HL-60 (cell line): ENCODE measurements around the gene TENT4A.

Source experiments
- DNase-seq, 2 experiments: peaks; one replicate each; pipeline ENCODE4 v3.0.0-alpha.2; 2010 to 2020; ENCODE audit warnings: low read depth in 1 of 2, low spot score in 1 of 2
- H3K27ac ChIP-seq: fragments of 250-450 bp; sonication (Bioruptor Pico); replicated peaks from 2 replicates; pipeline ENCODE4 v1.5.1; 2020; ENCODE audit warnings: mild to moderate bottlenecking, moderate library complexity
- H3K27me3 ChIP-seq: fragments of 250-450 bp; sonication (Bioruptor Pico); 2 replicates; pipeline ENCODE4 v1.5.1; 2021; ENCODE audit warnings: mild to moderate bottlenecking, moderate library complexity; ENCODE audit not compliant: insufficient read depth, poor library complexity, severe bottlenecking
- H3K4me3 ChIP-seq: replicated peaks from 2 replicates; pipeline ENCODE4 v1.5.1; 2011; ENCODE audit warnings: mild to moderate bottlenecking, control low read depth, low read length; ENCODE audit not compliant: insufficient read depth
- GABPA ChIP-seq: IDR thresholded peaks from 2 replicates; pipeline ENCODE4 v1.6.1; 2012; ENCODE audit warnings: low read depth
- POLR2AphosphoS5 ChIP-seq: IDR thresholded peaks from 2 replicates; pipeline ENCODE4 v1.6.1; 2012; ENCODE audit warnings: low read depth
- SPI1 ChIP-seq: IDR thresholded peaks from 2 replicates; pipeline ENCODE4 v1.6.1; 2012; ENCODE audit warnings: low read depth, mild to moderate bottlenecking, borderline replicate concordance
- TF ChIP-seq, protein P1 (sequence below): IDR thresholded peaks from one replicate; pipeline ENCODE4 v1.5.1; 2011; ENCODE audit warnings: low read length, control low read depth, inconsistent platforms; ENCODE audit not compliant: insufficient read depth
- TF ChIP-seq, protein P2 (sequence below): IDR thresholded peaks from 2 replicates; pipeline ENCODE4 v1.6.1; 2012; ENCODE audit warnings: low read depth; ENCODE audit not compliant: insufficient replicate concordance

Gene TENT4A

DNA sequence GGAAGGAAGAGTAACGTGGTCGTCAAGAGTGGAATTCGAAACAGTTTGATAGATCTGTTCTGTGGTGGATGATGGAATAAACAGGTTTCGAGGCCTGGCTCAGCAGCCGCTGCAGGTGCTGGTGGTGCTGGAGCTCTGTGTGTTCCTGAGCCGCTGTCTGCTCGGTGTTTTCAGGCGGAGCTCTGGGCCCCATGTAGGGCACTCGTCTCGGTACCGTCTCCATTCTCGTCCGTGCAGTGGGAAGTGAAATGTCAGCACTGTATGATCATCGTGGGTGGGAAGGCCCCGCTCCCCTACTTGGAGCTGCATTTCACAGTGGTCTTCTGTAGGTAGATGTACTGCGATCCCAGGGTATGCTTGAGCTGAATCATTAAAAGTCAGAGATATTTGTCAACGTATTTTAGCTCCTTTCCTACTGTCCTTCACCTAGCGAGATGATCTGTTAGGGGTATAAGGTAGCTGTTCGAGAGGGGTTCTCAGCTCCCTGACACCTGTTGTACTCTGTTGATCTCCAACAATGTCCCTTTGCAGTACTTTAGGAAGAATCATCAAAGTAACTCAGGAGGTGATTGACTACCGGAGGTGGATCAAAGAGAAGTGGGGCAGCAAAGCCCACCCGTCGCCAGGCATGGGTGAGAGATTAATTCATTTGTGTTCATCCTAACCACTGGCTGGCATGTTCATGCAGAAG lies 35.9 kb downstream of the TENT4A start:
- DNase-seq: no peak
- H3K27ac ChIP-seq: no peak overlapping the region
- TF ChIP-seq SPI1: no peak
- TF ChIP-seq, protein P1, sequence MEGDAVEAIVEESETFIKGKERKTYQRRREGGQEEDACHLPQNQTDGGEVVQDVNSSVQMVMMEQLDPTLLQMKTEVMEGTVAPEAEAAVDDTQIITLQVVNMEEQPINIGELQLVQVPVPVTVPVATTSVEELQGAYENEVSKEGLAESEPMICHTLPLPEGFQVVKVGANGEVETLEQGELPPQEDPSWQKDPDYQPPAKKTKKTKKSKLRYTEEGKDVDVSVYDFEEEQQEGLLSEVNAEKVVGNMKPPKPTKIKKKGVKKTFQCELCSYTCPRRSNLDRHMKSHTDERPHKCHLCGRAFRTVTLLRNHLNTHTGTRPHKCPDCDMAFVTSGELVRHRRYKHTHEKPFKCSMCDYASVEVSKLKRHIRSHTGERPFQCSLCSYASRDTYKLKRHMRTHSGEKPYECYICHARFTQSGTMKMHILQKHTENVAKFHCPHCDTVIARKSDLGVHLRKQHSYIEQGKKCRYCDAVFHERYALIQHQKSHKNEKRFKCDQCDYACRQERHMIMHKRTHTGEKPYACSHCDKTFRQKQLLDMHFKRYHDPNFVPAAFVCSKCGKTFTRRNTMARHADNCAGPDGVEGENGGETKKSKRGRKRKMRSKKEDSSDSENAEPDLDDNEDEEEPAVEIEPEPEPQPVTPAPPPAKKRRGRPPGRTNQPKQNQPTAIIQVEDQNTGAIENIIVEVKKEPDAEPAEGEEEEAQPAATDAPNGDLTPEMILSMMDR: no peak
- TF ChIP-seq, protein P2, sequence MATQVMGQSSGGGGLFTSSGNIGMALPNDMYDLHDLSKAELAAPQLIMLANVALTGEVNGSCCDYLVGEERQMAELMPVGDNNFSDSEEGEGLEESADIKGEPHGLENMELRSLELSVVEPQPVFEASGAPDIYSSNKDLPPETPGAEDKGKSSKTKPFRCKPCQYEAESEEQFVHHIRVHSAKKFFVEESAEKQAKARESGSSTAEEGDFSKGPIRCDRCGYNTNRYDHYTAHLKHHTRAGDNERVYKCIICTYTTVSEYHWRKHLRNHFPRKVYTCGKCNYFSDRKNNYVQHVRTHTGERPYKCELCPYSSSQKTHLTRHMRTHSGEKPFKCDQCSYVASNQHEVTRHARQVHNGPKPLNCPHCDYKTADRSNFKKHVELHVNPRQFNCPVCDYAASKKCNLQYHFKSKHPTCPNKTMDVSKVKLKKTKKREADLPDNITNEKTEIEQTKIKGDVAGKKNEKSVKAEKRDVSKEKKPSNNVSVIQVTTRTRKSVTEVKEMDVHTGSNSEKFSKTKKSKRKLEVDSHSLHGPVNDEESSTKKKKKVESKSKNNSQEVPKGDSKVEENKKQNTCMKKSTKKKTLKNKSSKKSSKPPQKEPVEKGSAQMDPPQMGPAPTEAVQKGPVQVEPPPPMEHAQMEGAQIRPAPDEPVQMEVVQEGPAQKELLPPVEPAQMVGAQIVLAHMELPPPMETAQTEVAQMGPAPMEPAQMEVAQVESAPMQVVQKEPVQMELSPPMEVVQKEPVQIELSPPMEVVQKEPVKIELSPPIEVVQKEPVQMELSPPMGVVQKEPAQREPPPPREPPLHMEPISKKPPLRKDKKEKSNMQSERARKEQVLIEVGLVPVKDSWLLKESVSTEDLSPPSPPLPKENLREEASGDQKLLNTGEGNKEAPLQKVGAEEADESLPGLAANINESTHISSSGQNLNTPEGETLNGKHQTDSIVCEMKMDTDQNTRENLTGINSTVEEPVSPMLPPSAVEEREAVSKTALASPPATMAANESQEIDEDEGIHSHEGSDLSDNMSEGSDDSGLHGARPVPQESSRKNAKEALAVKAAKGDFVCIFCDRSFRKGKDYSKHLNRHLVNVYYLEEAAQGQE: no peak
- TF ChIP-seq POLR2AphosphoS5: no peak
- TF ChIP-seq GABPA: no peak
- no peaks in the 10 kb centered on the region for H3K27me3 ChIP-seq
- no peak overlapping the region for H3K4me3 ChIP-seq

DNA sequence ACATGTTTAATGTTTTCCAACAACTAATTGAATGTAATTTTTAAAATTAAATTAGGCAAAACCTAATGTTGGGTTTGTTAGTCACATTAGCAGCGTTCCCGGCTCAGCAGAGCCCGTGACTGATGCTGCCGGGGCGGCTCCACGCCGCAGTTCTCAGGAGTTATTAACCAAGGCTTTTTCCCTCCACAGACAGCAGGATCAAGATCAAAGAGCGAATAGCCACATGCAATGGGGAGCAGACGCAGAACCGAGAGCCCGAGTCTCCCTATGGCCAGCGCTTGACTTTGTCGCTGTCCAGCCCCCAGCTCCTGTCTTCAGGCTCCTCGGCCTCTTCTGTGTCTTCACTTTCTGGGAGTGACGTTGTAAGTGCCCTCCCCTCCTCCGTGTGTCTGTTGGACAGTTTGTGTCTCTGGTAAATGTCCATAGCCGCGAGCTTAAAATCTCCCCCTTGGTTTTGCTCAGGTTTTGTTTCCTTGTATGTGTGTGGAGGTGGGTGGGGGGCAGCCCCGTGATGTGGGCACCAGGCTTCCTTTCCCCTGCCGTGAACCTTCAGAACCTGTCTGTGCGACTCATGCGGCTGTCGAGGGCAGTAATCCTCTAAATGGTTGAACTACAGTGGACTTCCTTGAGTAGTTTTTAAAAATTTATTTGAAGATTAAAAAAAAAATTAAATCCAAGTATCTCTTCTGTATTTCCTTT lies 37.1 kb downstream of the TENT4A start:
- no peak for DNase-seq
- no peak for TF ChIP-seq POLR2AphosphoS5
- TF ChIP-seq, protein P2: peak; percentile 54
- no peak overlapping the region for H3K27ac ChIP-seq
- H3K4me3 ChIP-seq: no peak overlapping the region
- no peaks in the 10 kb centered on the region for H3K27me3 ChIP-seq

DNA sequence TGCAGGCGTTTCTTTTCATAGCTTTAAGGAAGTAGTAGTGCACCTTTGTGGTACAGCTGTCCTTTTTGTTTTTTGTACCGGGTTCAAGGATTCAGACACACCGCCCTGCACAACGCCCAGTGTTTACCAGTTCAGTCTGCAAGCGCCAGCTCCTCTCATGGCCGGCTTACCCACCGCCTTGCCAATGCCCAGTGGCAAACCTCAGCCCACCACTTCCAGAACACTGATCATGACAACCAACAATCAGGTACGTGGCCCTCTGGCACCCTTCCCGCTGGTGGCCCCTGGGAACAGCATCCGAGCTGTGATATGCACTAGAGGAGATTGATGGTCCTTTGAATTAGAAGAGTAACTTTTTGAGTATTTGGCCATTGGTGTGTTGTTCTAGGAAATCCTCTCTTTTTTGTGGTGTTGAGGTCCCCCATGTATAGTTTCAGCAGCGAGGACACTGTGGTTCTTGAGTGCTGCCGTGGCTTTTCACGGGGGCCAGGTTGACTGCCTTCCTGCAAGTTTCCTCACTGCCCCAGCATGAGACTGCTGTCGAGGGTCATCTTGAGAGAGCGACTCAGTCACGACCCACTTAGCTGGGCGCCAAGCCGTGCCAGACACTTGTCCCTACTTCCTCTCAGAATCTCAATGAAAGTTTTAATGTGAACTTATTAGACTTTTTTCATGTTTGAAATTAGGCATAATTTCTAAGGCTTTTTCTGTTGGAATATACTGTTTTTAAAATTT lies 37.9 kb downstream of the TENT4A start:
- no peaks in the 10 kb centered on the region for H3K27me3 ChIP-seq
- TF ChIP-seq, protein P1: no peak
- no peak for TF ChIP-seq SPI1
- TF ChIP-seq, protein P2: no peak
- no peak for TF ChIP-seq POLR2AphosphoS5
- TF ChIP-seq GABPA: no peak
- DNase-seq: no peak
- no peak overlapping the region for H3K4me3 ChIP-seq
- no peak overlapping the region for H3K27ac ChIP-seq
